ENCODE data around the gene FAM110D.

FAM110D gene

GRCh38 chr1:26129778-26130177 is 29.1 kb upstream of the FAM110D start:
- no peak for DNase-seq (ENCODE audit: low read depth in 2 of 2)

- DNase-seq (ENCODE audit: low read depth in 2 of 2): no peak
These were observed 28.2 kb upstream of the FAM110D start for GRCh38 chr1:26130695-26131094.

GRCh38 chr1:26132128-26132833 is 26.6 kb upstream of the FAM110D start:
- no peak for DNase-seq (ENCODE audit: low read depth in 2 of 2)

GRCh38 chr1:26132834-26133167 is 26.1 kb upstream of the FAM110D start:
- no peak for DNase-seq (ENCODE audit: low read depth in 2 of 2)

- no peak for DNase-seq (ENCODE audit: low read depth in 2 of 2)
These were observed 24.4 kb upstream of the FAM110D start for GRCh38 chr1:26134466-26134865.

GRCh38 chr1:26138974-26139558 is 19.8 kb upstream of the FAM110D start:
- no peak for DNase-seq (ENCODE audit: low read depth in 2 of 2)

GRCh38 chr1:26142159-26142558 is 16.7 kb upstream of the FAM110D start:
- no peak for DNase-seq (ENCODE audit: low read depth in 2 of 2)

- DNase-seq (ENCODE audit: low read depth in 2 of 2): peak; percentile 48
These were observed 13.6 kb upstream of the FAM110D start for GRCh38 chr1:26145041-26145959.

- DNase-seq (ENCODE audit: low read depth in 2 of 2): no peak
These were observed 13.0 kb upstream of the FAM110D start for GRCh38 chr1:26145960-26146294.

- DNase-seq (ENCODE audit: low read depth in 2 of 2): no peak
These were observed 10.0 kb upstream of the FAM110D start for GRCh38 chr1:26148887-26149286.

- no peak for DNase-seq (ENCODE audit: low read depth in 2 of 2)
These were observed 4.8 kb upstream of the FAM110D start for GRCh38 chr1:26153966-26154532.

- no peak for DNase-seq (ENCODE audit: low read depth in 2 of 2)
These were observed 4.1 kb upstream of the FAM110D start for GRCh38 chr1:26154750-26155149.

GRCh38 chr1:26155370-26156284 is 3.3 kb upstream of the FAM110D start:
- DNase-seq (ENCODE audit: low read depth in 2 of 2): no peak

GRCh38 chr1:26156285-26157038 is 2.4 kb upstream of the FAM110D start:
- no peak for DNase-seq (ENCODE audit: low read depth in 2 of 2)

- no peak for DNase-seq (ENCODE audit: low read depth in 2 of 2)
These were observed 490 bp upstream of the FAM110D start for GRCh38 chr1:26158271-26158907.

GRCh38 chr1:26159743-26160039 is 812 bp downstream of the FAM110D start:
- DNase-seq (ENCODE audit: low read depth in 2 of 2): no peak

GRCh38 chr1:26160527-26161414 is 1.9 kb downstream of the FAM110D start:
- no peak for DNase-seq (ENCODE audit: low read depth in 2 of 2)

- no peak for DNase-seq (ENCODE audit: low read depth in 2 of 2)
These were observed 2.7 kb downstream of the FAM110D start for GRCh38 chr1:26161415-26162219.

Data from stimulated activated CD4-positive, alpha-beta T cell treated with anti-CD3 and anti-CD28 coated beads, Interleukin-1b, Interleukin-23, amount 100 ng/mL, for 1 hour (primary cell).